Endodermal cell (in vitro differentiated cells): ENCODE measurements around the gene CLCN5. TPM values are rescaled to one million over a fixed set of nuclear protein-coding genes. Genes with fewer than 3 reads are reported as not detected.
A peak's percentile ranks its signal among the peaks of the same experiment; 100 is the strongest.

Source experiments
- DNase-seq: peaks from one replicate; pipeline ENCODE4 v3.0.0-alpha.2; 2017
- H3K27ac ChIP-seq: 2 replicates; pipeline ENCODE4 v1.5.1; 2013; ENCODE audit warnings: mild to moderate bottlenecking, low read depth, low read length, moderate library complexity
- H3K27me3 ChIP-seq: 2 replicates; pipeline ENCODE4 v1.6.1; 2013; ENCODE audit warnings: mild to moderate bottlenecking, low read length, moderate library complexity; ENCODE audit not compliant: insufficient read depth, control insufficient read depth, poor library complexity, severe bottlenecking
- H3K36me3 ChIP-seq: 2 replicates; pipeline ENCODE4 v1.7.0; 2013; ENCODE audit warnings: mild to moderate bottlenecking, low read length, moderate library complexity; ENCODE audit not compliant: control insufficient read depth, insufficient read depth
- H3K4me1 ChIP-seq: one replicate; pipeline ENCODE4 v1.7.0; 2013; ENCODE audit warnings: low read length; ENCODE audit not compliant: control insufficient read depth, insufficient read depth
- H3K4me3 ChIP-seq: 2 replicates; pipeline ENCODE4 v1.5.1; 2013; ENCODE audit warnings: mild to moderate bottlenecking, low read length, moderate library complexity
- H3K9ac ChIP-seq: 2 replicates; pipeline ENCODE4 v1.6.1; 2013; ENCODE audit warnings: mild to moderate bottlenecking, low read length, moderate library complexity; ENCODE audit not compliant: poor library complexity, severe bottlenecking; ENCODE audit errors: extremely low read depth
- H3K9me3 ChIP-seq: 2 replicates; pipeline ENCODE4 v1.6.1; 2013; ENCODE audit warnings: mild to moderate bottlenecking, low read length, moderate library complexity; ENCODE audit not compliant: control insufficient read depth
- H3K27ac Mint-ChIP-seq: 2 replicates; pipeline ENCODE4 v1.8.0; 2020; ENCODE audit warnings: mixed read lengths
- H3K27me3 Mint-ChIP-seq: 2 replicates; pipeline ENCODE4 v1.8.0; 2021; ENCODE audit warnings: mild to moderate bottlenecking, mixed read lengths; ENCODE audit not compliant: insufficient read depth
- H3K36me3 Mint-ChIP-seq: 2 replicates; pipeline ENCODE4 v1.8.0; 2020; ENCODE audit warnings: low read depth, mixed read lengths
- H3K4me1 Mint-ChIP-seq: 2 replicates; pipeline ENCODE4 v1.8.0; 2020; ENCODE audit warnings: mixed read lengths
- H3K4me3 Mint-ChIP-seq: 2 replicates; pipeline ENCODE4 v1.8.0; 2020; ENCODE audit warnings: mild to moderate bottlenecking, moderate library complexity, mixed read lengths
- H3K9me3 Mint-ChIP-seq: 2 replicates; pipeline ENCODE4 v1.8.0; 2020; ENCODE audit warnings: mild to moderate bottlenecking, mixed read lengths
- WGBS, 2 experiments: methylation state at CpG; one replicate each; pipeline versions ENCODE4 v1.1.5 to v1.1.7; 2013; ENCODE audit warnings: missing lambda C conversion rate in 2 of 2, mixed read lengths in 1 of 2; ENCODE audit not compliant: insufficient coverage in 1 of 2, insufficient read length in 1 of 2; 5-methylcytosine and 5-hydroxymethylcytosine counted together
- total RNA-seq, 2 donors: library from RNA; stranded (reverse); fragmentation: NEBNext Ultra II Directional in 1 of 2; extraction: Animal tissue kit (Norgen Biotek cat#: 25700) in 1 of 2; gene quantifications; 2 replicates in 1 of 2; 3 replicates in 1 of 2; pipeline ENCODE4 v1.2.1, GENCODE V29; 2021
- TF ChIP-seq, protein P1 (sequence below): fragments of 200-600 bp; sonication (generic); conservative IDR thresholded peaks from 2 replicates; pipeline ENCODE4 v1.5.0; 2021; ENCODE audit warnings: antibody characterized with exemption, mild to moderate bottlenecking

The CLCN5 gene
- total RNA-seq, 2 donors from 2014 or later, result 12.9 to 18.9 TPM

DNA sequence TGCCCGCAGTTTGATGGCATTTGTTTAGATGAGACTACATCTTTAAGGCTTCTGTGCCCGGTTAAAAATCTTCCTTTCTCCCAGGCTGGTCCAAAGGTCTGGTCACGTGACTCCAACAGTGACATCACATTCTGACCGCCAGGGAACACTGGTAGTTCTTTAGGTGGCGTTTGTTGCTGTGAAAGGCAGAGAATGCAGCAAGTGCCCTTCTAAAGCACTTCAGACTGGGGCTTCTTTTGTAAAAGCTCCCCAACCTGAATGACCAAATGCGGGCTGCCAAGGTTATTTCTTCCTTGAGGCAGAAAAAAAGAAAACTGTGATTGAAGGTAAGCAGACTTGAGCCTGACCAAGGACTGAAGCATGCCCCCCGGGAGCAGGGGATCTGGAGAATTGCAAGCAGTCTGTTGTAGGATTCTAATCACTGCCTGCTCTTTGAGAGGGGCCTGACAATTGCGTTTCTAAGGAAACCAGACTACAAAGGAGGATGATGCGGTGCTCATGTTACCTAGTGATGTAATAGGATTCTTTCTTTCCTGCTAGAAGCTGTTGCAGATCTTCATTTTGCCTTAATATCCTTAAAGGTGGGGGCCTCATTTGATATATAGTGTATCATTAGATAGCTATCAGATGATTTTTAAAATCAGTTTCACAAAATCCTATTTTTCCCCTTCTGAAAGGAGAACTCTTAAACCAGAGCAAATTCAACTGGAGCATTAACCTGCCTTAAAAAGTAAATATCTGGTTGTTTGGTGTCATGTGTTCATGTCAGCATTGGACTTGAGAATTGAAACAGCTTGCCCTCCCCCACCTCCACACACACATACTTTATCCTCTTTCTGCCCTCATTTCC lies 145.3 kb downstream of the CLCN5 start:
- Mint-ChIP-seq H3K27me3 (no peaks in the 10 kb centered on the region), H3K4me3 (peak overlapping the region; percentile 34), H3K27ac (peak overlapping the region; percentile 89), H3K4me1 (no peaks in the 10 kb centered on the region), H3K9me3 (peaks cover 38% of the 10 kb centered on the region), H3K36me3 (peaks cover 4% of the 10 kb centered on the region)
- TF ChIP-seq, protein P1, sequence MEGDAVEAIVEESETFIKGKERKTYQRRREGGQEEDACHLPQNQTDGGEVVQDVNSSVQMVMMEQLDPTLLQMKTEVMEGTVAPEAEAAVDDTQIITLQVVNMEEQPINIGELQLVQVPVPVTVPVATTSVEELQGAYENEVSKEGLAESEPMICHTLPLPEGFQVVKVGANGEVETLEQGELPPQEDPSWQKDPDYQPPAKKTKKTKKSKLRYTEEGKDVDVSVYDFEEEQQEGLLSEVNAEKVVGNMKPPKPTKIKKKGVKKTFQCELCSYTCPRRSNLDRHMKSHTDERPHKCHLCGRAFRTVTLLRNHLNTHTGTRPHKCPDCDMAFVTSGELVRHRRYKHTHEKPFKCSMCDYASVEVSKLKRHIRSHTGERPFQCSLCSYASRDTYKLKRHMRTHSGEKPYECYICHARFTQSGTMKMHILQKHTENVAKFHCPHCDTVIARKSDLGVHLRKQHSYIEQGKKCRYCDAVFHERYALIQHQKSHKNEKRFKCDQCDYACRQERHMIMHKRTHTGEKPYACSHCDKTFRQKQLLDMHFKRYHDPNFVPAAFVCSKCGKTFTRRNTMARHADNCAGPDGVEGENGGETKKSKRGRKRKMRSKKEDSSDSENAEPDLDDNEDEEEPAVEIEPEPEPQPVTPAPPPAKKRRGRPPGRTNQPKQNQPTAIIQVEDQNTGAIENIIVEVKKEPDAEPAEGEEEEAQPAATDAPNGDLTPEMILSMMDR, result peak; percentile 59
- Histone ChIP-seq H3K9ac (peak overlapping the region; percentile 38), H3K4me1 (no peaks in the 10 kb centered on the region), H3K9me3 (no peaks in the 10 kb centered on the region), H3K4me3 (peak overlapping the region; percentile 69), H3K27ac (peak overlapping the region; percentile 97), H3K27me3 (no peaks in the 10 kb centered on the region), H3K36me3 (no peaks in the 10 kb centered on the region)
- 9 to 10% methylated on average over 2 to 9 of the region's 9 CpGs for WGBS, 2 experiments
- DNase-seq, result peak; percentile 76

DNA sequence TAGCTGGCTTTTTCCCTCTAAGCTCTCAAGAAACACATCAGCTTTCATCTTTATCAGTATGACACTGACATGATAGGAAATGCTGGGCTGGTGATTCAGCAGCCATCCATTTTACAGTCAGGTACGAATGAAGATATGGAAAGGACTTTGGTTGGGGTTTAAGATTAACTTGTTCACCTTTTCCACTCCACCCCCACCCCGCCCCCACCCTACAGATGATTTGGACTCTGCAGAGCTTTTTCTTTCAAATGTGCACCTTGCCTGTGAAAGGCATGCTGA lies 145.8 kb downstream of the CLCN5 start:
- Histone ChIP-seq H3K27me3 (no peaks in the 10 kb centered on the region), H3K9me3 (no peaks in the 10 kb centered on the region), H3K36me3 (no peaks in the 10 kb centered on the region), H3K4me3 (peak overlapping the region; percentile 69), H3K9ac (no peak overlapping the region), H3K4me1 (no peaks in the 10 kb centered on the region), H3K27ac (peak overlapping the region; percentile 97)
- H3K27me3 Mint-ChIP-seq, result no peaks in the 10 kb centered on the region
- TF ChIP-seq, protein P1, result no peak
- H3K36me3 Mint-ChIP-seq, result peaks cover 4% of the 10 kb centered on the region
- no peaks in the 10 kb centered on the region for H3K4me1 Mint-ChIP-seq
- no peak overlapping the region for H3K4me3 Mint-ChIP-seq
- no CpG with 5 or more reads among the region's 2 CpGs for WGBS, 2 experiments
- no peak overlapping the region for H3K27ac Mint-ChIP-seq
- DNase-seq, result no peak
- H3K9me3 Mint-ChIP-seq, result peaks cover 41% of the 10 kb centered on the region

DNA sequence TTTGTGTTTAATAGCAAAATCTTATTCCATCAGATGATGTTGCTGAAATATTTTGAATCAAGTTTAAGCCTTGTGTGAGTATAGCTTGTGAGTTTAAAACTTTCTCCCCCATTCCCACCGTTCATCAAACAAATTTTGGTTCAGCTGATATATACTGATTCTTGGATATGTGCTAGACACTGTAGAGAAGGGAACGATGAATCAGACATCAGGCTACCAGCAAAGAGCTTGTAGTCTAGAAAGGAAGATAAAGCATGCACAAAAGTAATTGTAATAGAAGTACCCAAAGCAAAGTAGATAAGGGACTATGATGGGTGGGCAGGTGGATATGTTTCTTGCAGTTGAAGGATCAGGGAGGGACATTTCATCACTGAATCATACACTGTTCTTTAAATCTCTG lies 146.5 kb downstream of the CLCN5 start:
- no peaks in the 10 kb centered on the region for H3K36me3 ChIP-seq
- Mint-ChIP-seq H3K4me1 (no peaks in the 10 kb centered on the region), H3K27me3 (no peaks in the 10 kb centered on the region), H3K9me3 (peaks cover 40% of the 10 kb centered on the region), H3K4me3 (no peak overlapping the region), H3K36me3 (peaks cover 4% of the 10 kb centered on the region), H3K27ac (no peak overlapping the region)
- no peak overlapping the region for H3K27ac ChIP-seq
- no peak overlapping the region for H3K4me3 ChIP-seq
- 92 to 100% methylated on average over 1 of the region's 2 CpGs for WGBS, 2 experiments
- no peak for DNase-seq
- TF ChIP-seq, protein P1, result no peak
- H3K27me3 ChIP-seq, result no peaks in the 10 kb centered on the region
- H3K9ac ChIP-seq, result no peak overlapping the region
- H3K4me1 ChIP-seq, result no peaks in the 10 kb centered on the region
- no peaks in the 10 kb centered on the region for H3K9me3 ChIP-seq
